DMS53 (cell line): ENCODE data around the gene MEF2B.
"Not testable (repeated sequence)": the region's sequence is repeated elsewhere in the genome, so short reads cannot be mapped to it uniquely, and the experiment has no call there.

Experiments used
- DNase-seq: peaks from one replicate; lab custom pipeline; 2025; lab: John Stamatoyannopoulos, UW

MEF2B gene

GRCh38 chr19:19192910-19193423, 22.9 kb upstream of the MEF2B start:
- DNase-seq, result no peak

- DNase-seq, result peak; percentile 98
These were observed 22.2 kb upstream of the MEF2B start, which contains the start of the genes BORCS8 and RFXANK for GRCh38 chr19:19192078-19192882. Gene BORCS8, minus strand, starts transcription at chr19:19192152. Its CDS starts 35 bp downstream, at chr19:19192117. Gene RFXANK, plus strand, starts transcription at chr19:19192258. Its CDS starts 1,689 bp downstream, at chr19:19193947.

- DNase-seq, result no peak
These were observed 21.7 kb upstream of the MEF2B start for GRCh38 chr19:19191768-19192077.

GRCh38 chr19:19186742-19187141, 16.7 kb upstream of the MEF2B start:
- DNase-seq, result no peak

- peak; percentile 80 for DNase-seq
These were observed 16.0 kb upstream of the MEF2B start for GRCh38 chr19:19185853-19186740.

GRCh38 chr19:19181488-19181998, 11.5 kb upstream of the MEF2B start:
- DNase-seq, result no peak

GRCh38 chr19:19179548-19180441, 9.7 kb upstream of the MEF2B start:
- DNase-seq, result no peak

- DNase-seq, result no peak
These were observed 6.9 kb upstream of the MEF2B start for GRCh38 chr19:19176950-19177349.

- DNase-seq, result not testable (repeated sequence)
These were observed 3.2 kb upstream of the MEF2B start for GRCh38 chr19:19173243-19173642.

- no peak for DNase-seq
These were observed 1.9 kb upstream of the MEF2B start for GRCh38 chr19:19171821-19172532.

- no peak for DNase-seq
These were observed 1.0 kb upstream of the MEF2B start for GRCh38 chr19:19170873-19171672.

- no peak for DNase-seq
These were observed 619 bp downstream of the MEF2B start for GRCh38 chr19:19169236-19170052.

- no peak for DNase-seq
These were observed 2.5 kb downstream of the MEF2B start for GRCh38 chr19:19167612-19168011.

GRCh38 chr19:19165396-19165795, 4.7 kb downstream of the MEF2B start:
- DNase-seq, result no peak

- no peak for DNase-seq
These were observed 7.6 kb downstream of the MEF2B start for GRCh38 chr19:19162495-19162894.

GRCh38 chr19:19160461-19161035, 9.5 kb downstream of the MEF2B start:
- DNase-seq, result no peak

GRCh38 chr19:19159534-19159933, 10.5 kb downstream of the MEF2B start:
- DNase-seq, result no peak

GRCh38 chr19:19157808-19158207, 12.3 kb downstream of the MEF2B start:
- DNase-seq, result no peak
